Peyer's patch (tissue), 4 donors: ENCODE data around the gene TBL2.

Experiments
- CTCF ChIP-seq, 6 experiments: fragments of 450-650 bp in 4 of 6; fragments of 200-600 bp in 2 of 6; sonication (generic) in 1 of 6; IDR thresholded peaks; one replicate each; pipeline ENCODE4 v1.5.1; 2017 to 2019; ENCODE audit warnings: antibody characterized with exemption in 6 of 6, mild to moderate bottlenecking in 3 of 6, moderate library complexity in 1 of 6
- POLR2A ChIP-seq, 2 donors: fragments of 450-650 bp; IDR thresholded peaks; one replicate each; pipeline ENCODE4 v1.5.1; 2017; ENCODE audit warnings: antibody characterized with exemption in 2 of 2, mild to moderate bottlenecking in 2 of 2, moderate library complexity in 2 of 2

- TF ChIP-seq CTCF (IDR thresholded peaks at IDR 0.05) (no peak), POLR2A (IDR thresholded peaks at IDR 0.05) (no peak)
Observed at GRCh38 chr7:73530800-73531199, 47.6 kb downstream of the TBL2 start.
